ENCODE data around the gene METTL15. TPM values are rescaled to one million over a fixed set of nuclear protein-coding genes. Genes with fewer than 3 reads are reported as not detected.

The METTL15 gene
- total RNA-seq, 1 donor from 2014 or later, result 16.2 TPM

- Mint-ChIP-seq H3K4me1 (no peaks in the 10 kb centered on the region), H3K4me3 (no peak overlapping the region), H3K27ac (ENCODE audit: unreplicated experiment) (no peak overlapping the region), H3K36me3 (ENCODE audit: low read depth) (peaks cover 9% of the 10 kb centered on the region), H3K27me3 (ENCODE audit: low read depth) (no peaks in the 10 kb centered on the region), H3K9me3 (no peaks in the 10 kb centered on the region)
- no peak for DNase-seq (ENCODE audit: low read depth, low spot score)
- no peak for TF ChIP-seq CTCF (conservative IDR thresholded peaks at IDR 0.05)
These were observed 188.2 kb downstream of the METTL15 start for GRCh38 chr11:28296426-28296825.

GRCh38 chr11:28298209-28298608, 190.0 kb downstream of the METTL15 start:
- peaks cover 5% of the 10 kb centered on the region for H3K36me3 Mint-ChIP-seq (ENCODE audit: low read depth)
- no peak overlapping the region for H3K4me3 Mint-ChIP-seq
- H3K9me3 Mint-ChIP-seq, result no peaks in the 10 kb centered on the region
- no peak overlapping the region for H3K27ac Mint-ChIP-seq (ENCODE audit: unreplicated experiment)
- no peak for TF ChIP-seq CTCF (conservative IDR thresholded peaks at IDR 0.05)
- H3K27me3 Mint-ChIP-seq (ENCODE audit: low read depth), result no peaks in the 10 kb centered on the region
- DNase-seq (ENCODE audit: low read depth, low spot score), result no peak
- no peaks in the 10 kb centered on the region for H3K4me1 Mint-ChIP-seq

GRCh38 chr11:28303477-28304191, 195.4 kb downstream of the METTL15 start:
- peaks cover 4% of the 10 kb centered on the region for H3K4me1 Mint-ChIP-seq
- no peak overlapping the region for H3K4me3 Mint-ChIP-seq
- DNase-seq (ENCODE audit: low read depth, low spot score), result no peak
- H3K27ac Mint-ChIP-seq (ENCODE audit: unreplicated experiment), result no peak overlapping the region
- no peak for TF ChIP-seq CTCF (conservative IDR thresholded peaks at IDR 0.05)
- H3K36me3 Mint-ChIP-seq (ENCODE audit: low read depth), result peaks cover 5% of the 10 kb centered on the region
- H3K9me3 Mint-ChIP-seq, result no peaks in the 10 kb centered on the region
- no peaks in the 10 kb centered on the region for H3K27me3 Mint-ChIP-seq (ENCODE audit: low read depth)

- no peak for TF ChIP-seq CTCF (conservative IDR thresholded peaks at IDR 0.05)
- Mint-ChIP-seq H3K4me3 (no peak overlapping the region), H3K36me3 (ENCODE audit: low read depth) (peaks cover 24% of the 10 kb centered on the region), H3K27ac (ENCODE audit: unreplicated experiment) (no peak overlapping the region), H3K4me1 (peaks cover 7% of the 10 kb centered on the region), H3K9me3 (no peaks in the 10 kb centered on the region), H3K27me3 (ENCODE audit: low read depth) (no peaks in the 10 kb centered on the region)
- DNase-seq (ENCODE audit: low read depth, low spot score), result no peak
These were observed 207.3 kb downstream of the METTL15 start for GRCh38 chr11:28315440-28315839.

GRCh38 chr11:28318871-28319270, 210.7 kb downstream of the METTL15 start:
- Mint-ChIP-seq H3K9me3 (no peaks in the 10 kb centered on the region), H3K36me3 (ENCODE audit: low read depth) (peaks cover 12% of the 10 kb centered on the region), H3K27me3 (ENCODE audit: low read depth) (no peaks in the 10 kb centered on the region), H3K4me3 (no peak overlapping the region), H3K27ac (ENCODE audit: unreplicated experiment) (no peak overlapping the region), H3K4me1 (peaks cover 12% of the 10 kb centered on the region)
- no peak for DNase-seq (ENCODE audit: low read depth, low spot score)
- TF ChIP-seq CTCF (conservative IDR thresholded peaks at IDR 0.05), result no peak

Data from neural crest cell (in vitro differentiated cells).